Adrenal gland (tissue), 5 donors: ENCODE measurements around the gene CFAP65.

Experiments
- CTCF ChIP-seq, 6 experiments: fragments of 450-650 bp in 4 of 6; fragments of 200-600 bp in 2 of 6; sonication (generic) in 1 of 6; IDR thresholded peaks; 1 replicate in 5 of 6; 2 replicates in 1 of 6; pipeline versions ENCODE4 v1.5.1 to v1.8.0; 2016 to 2021; ENCODE audit warnings: antibody characterized with exemption in 6 of 6, mild to moderate bottlenecking in 2 of 6, moderate library complexity in 1 of 6
- POLR2A ChIP-seq, 2 donors: fragments of 450-650 bp; IDR thresholded peaks; one replicate each; pipeline ENCODE4 v1.6.1; 2017; ENCODE audit warnings: antibody characterized with exemption in 2 of 2, mild to moderate bottlenecking in 2 of 2, moderate library complexity in 1 of 2
- donor health status: DM: no; HTN: no; CAD: no.

GRCh38 chr2:219086196-219086595 is 44.9 kb upstream of the CFAP65 start:
- TF ChIP-seq CTCF (IDR thresholded peaks at IDR 0.05) (no peak), POLR2A (IDR thresholded peaks at IDR 0.05) (no peak)
